NCI-H526 (cell line): ENCODE results near the gene PGPEP1.
"Not testable (repeated sequence)": the region's sequence is repeated elsewhere in the genome, so short reads cannot be mapped to it uniquely, and the experiment has no call there.

ENCODE experiments used
- DNase-seq, 2 experiments: peaks; one replicate each; lab custom pipeline; 2025; lab: John Stamatoyannopoulos, UW

The PGPEP1 gene

DNA sequence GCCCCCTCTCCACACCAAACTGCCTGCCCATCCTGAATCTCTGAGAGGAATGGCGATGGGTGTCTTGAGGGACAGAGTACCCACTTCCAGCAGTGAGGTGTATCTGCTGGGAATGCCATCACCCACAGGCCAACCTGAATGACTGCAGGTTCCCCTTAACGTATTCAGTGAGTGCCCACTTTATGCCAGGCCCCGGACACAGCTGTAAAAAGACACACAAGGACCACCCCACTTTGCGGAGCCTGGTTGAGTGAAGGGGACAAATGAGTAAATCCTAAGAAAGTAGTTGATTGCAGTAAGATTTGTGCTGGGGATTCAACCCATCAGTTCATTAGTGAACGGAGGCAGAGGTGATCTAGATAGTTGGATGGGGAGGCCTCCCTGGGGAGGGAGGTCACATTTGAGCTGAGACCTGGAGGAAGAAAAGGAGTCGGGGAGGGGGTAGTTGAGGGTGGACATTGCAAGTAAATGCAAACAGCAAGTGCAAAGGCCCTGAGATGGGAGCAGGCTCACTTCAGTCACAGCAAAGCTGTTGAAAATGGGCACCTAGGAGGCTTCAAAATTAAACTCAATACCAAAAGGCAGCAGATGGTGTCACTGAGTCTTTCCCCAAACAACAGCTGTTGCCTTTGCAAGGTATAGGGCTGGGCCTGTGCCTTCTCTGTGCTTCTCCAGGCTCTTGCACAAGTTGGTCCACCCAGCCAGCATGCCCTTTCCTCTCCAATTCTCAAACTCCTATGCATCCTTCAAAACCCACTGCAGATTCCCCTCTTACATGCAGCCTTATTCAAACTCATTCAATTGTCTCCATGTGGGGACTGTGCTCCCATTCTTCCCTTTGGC, 49.9 kb downstream of the PGPEP1 start:
- DNase-seq = no peak

DNA sequence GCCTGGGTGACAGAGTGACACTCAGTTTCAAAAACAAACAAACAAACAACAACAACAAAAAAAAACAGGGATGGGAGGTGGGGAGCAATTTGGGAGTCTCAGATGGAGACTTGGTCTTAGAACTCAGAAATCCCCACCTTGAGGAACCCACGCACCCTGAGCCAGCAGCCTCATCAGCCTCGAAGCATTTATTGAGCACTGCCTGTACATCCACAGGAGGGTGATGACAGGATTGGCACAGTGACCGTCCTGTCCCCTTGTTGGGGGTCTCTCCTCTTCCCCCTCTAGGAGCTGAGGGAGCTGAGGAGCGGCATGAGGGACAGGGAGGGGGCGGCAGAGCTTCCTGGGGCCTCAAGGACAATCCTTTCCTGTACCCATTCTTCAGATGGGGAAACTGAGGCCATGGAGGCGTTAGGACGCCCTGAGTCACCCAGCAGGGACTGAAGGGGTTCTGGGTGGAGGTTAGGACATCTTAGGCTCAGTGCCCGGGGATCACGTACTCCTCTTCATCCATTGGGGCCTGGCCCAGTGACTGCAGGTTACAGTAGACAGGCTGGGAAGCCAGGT, 51.2 kb downstream of the PGPEP1 start:
- DNase-seq = no peak

DNA sequence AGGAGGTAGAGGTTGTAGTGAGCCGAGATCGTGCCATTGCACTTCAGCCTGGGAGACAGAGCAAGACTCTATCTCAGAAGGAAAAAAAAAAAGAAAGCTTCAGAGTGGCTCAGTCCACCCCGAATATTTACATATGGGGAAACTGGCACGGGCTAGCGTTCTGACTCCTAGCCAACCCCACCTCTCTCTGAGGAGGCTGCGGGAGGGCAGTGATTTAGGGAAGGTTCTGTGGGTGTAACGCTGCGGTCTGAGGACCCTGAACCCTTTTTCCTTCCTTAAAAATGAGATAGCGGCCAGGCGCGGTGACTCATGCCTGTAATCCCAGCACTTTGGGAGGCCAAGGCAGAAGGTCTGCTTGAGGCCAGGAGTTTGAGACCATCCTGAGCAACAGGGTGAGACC, 52.0 kb downstream of the PGPEP1 start:
- no peak for DNase-seq

DNA sequence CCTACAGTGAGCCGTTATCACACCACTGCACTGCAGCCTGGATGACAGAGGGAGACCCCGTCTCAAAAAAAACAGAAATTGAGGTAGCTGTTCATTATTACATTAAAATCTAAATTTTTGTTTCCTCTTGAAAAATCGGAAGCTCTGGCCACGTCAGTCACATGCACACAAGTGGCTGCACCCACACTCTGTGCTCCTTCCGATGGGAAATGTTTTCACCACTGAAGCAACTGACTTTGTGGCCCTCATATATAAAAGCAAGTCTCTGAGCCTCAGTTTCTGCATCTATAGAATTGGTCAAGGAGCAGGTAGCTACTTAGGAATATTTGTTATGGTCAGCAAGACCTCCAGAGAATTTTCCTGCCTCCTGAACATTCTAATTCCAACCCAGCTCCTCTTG, 52.5 kb downstream of the PGPEP1 start:
- DNase-seq = no peak

DNA sequence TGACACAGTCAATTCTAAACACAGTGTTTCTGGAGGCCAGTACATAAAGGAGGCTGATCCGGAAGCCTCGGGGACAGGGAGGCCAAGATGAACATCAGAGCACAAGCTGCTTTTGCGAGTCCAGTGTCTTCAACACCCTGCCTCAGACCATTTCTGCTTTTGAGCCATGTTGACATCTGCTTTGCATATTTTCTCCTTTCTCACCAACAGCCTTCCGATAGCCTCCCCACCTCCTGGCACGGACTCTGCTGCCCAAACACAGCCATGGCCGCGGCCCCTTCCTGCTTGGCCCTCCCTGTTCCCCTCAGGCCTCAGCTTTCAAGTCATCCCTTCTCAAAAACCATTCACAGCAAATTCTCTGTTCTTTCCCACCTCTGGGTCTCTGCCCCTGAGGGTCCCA, 53.4 kb downstream of the PGPEP1 start:
- DNase-seq = peak in 1 of 2 experiments; percentile 34

DNA sequence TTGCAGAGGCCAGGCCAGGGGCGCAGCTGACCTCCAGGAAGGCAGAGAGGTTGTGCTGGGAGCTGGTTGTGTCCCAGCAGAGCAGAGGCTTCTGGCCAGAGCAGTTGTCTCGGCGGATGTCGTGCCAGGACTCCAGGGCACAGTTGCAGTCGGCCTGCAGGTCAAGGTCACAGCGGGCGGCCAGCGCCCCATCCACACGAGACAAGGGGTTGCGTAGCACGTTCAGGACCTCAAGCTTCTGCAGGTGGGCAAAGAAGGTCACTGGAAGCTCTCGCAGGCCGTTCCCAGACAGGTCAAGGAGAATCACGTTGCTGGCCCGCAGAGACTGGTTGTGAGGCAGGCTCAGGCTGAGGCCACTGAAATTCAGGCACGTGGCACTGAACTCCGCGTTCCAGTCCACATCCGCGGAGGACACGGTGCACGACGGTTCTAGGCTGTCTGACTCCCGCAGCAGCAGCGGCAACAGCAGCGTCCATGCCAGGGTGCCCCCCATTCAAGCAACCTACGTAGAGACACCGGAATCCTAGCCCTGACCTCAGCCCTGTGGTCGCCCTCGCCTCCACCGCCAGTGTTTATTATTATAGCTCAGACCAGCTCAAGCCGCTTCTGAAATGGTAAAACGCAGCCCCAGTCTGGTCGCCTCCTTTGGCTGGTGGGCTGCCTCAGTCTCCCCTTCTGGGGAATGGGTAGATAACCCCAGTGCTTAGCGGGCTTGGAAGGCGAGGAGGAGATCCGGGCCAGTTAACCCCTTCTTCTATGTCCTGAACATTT, 56.3 kb downstream of the PGPEP1 start:
- DNase-seq = no peak

DNA sequence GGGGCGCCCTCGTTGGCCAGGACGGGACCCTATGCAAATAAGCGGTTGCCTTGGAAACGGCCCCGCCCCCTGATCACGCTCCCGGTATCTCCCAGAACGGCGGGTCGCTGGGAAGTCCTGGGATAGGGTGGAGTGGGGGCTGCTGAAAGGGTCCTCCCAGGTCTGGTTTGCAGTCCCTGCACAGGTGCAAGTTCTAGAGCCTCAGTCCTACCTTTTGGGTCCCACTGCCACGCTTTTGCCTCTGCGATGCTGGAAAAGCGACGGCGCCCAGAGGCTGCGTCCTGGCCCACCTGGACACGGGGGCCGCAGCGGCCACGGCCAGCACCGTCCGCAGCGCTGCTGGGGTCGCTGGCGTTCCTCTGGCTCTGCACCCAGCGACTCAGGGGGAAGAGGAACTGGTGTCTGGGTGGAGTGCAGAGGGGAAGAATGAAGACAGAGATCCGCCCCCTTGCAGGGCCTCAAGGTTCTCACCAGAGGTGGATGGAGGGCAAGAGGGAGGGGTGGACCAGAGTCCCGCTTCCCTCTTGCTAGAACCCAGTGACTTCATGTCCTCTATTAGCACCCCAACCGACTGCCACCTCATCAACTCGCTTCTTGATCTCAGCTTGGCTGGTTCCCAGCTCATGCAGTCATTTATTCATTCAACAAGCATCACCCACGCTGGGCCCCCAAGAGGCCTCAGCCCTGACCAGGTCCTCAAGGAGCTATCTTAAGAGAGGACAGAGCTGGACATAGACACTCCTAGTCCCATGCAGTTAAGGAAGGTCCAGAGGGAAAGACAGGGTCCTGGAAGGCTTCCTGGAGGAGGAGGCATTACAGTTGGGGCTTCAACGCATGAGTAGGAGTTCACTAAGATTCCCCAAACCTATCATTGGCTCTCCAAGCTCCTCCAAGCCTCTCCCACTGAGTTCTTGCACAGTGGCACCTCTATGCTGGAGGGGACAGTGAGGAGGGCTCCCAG, 57.1 kb downstream of the PGPEP1 start, which contains the start of gene LRRC25:
Gene LRRC25 (minus strand): TSS at position 381 of the 961 bp plus-strand sequence. CDS start 659 bp downstream, outside the sequence.
- peak in 1 of 2 experiments; percentile 43 for DNase-seq

DNA sequence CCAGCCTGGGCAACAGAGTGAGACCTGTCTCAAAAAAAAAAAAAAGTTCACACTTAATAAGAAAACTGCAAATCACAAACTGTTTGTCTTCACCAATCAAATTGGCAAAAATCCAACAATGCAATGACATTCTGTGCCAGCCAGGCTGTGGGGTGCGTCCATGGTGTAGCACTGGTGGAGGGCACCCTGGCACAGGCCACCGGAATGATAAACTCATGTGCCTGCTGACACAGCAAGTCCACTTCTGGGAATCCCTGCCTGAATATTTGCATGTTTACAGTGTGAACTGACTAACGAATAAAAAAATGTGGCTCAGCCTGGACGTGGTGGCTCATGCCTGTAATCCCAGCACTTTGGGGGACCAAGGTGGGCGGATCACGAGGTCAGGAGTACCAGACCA, 58.6 kb downstream of the PGPEP1 start:
- peak in 1 of 2 experiments; percentile 46 for DNase-seq

DNA sequence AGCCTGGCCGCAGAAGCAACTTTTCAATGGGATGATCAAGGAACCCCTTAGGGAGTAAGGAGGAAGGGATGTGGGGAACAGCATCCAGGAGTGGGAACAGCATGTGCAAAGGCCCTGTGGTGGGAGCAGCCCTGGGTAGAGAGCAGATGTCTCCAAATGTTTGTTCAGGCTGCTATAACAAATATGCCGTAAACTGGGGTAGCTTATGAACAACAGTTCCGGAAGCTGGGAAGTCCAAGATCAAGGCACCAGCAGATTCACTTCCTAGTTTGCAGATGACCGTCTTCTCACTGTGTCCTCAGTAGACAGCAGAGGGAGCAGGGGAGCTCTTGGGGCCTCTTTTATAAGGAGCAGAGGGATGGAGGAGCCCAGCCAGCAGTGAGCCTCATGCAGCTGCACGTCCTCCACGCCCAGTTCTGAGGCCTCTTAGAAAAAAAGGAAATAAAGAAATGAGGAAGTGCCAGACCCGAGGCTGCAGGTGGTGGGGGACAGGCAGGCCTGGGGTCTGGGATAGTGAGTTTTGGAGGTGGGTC, 61.2 kb downstream of the PGPEP1 start:
- DNase-seq = peak in 1 of 2 experiments; percentile 15

DNA sequence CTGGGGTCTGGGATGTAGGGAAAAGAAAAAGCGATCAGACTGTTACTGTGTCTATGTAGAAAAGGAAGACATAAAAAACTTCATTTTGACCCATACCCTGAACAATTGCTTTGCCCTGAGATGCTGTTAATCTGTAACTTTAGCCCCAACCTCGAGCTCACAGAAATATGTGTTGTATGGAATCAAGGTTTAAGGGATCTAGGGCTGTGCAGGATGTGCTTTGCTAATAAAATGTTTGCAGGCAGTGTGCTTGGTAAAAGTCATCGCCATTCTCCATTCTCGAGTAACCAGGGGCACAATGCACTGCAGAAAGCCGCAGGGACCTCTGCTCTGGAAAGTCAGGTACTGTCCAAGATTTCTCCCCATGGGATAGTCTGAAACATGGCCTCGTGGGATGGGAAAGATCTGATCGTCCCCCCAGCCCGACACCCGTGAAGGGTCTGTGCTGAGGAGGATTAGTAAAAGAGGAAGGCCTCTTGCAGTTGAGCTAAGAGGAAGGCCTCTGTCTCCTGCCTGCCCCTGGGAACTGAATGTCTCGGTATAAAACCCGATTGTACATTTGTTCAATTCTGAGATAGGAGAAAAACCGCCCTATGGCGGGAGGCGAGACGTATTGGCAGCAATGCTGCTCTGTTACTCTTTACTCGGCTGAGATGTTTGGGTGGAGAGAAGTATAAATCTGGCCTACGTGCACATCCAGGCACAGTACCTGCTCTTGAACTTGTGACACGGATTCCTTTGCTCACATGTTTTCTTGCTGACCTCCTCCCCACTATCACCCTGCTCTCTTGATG, 62.3 kb downstream of the PGPEP1 start:
- not testable (repeated sequence) for DNase-seq

DNA sequence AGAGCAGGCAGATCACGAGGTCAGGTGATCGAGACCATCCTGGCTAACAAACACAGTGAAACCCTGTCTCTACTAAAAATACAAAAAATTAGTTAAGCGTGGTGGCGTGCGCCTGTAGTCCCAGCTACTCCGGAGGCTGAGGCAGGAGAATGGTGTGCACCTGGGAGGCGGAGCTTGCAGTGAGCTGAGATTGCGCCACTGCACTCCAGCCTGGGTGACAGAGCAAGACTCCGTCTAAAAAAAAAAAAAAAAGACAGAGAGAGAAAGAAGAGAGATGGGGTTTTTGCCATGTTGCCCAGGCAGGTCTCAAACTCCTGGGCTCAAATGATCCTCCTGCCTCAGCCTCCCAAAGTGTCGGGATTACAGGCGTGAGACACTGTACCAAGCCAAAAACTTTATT, 65.4 kb downstream of the PGPEP1 start:
- DNase-seq = not testable (repeated sequence)

DNA sequence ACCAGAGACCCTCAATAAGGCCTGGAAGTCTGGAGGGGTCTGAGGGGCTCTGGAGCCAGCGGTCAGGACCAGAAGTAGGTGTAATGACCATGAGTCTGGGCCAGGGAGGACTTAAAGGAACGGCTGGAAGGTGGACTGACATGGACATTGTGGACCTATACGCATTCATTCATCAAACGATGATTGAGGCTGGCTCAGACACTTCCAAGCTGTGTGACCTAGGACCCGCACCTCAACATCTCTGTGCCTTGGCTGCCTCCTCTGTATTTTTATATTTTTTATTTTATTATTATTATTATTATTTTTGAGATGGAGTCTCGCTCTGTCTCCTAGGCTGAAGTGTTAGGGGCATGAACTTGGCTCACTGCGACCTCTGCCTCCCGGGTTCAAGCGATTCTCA, 66.4 kb downstream of the PGPEP1 start:
- DNase-seq = no peak

DNA sequence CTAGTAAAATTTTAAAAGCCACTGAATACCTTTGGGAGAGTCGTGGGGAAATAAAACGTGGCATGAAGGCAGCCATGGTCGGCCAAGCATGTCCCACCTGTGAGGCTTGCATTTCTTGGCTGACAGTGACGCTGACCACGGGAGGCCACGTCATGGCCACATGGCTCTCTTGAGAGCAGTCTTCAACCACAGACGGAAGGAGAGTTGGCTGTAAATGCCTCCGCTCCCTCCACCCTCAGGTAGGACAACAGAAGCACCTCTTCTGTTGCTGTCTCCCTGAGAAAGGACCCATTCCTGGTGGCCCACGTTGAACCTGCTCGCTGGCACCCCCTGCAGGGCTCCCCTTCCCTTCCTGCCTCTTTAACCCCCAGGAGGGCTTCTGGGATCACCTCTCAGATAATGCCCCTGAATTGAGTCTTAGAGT, 67.7 kb downstream of the PGPEP1 start:
- DNase-seq = peak in 1 of 2 experiments; percentile 39

DNA sequence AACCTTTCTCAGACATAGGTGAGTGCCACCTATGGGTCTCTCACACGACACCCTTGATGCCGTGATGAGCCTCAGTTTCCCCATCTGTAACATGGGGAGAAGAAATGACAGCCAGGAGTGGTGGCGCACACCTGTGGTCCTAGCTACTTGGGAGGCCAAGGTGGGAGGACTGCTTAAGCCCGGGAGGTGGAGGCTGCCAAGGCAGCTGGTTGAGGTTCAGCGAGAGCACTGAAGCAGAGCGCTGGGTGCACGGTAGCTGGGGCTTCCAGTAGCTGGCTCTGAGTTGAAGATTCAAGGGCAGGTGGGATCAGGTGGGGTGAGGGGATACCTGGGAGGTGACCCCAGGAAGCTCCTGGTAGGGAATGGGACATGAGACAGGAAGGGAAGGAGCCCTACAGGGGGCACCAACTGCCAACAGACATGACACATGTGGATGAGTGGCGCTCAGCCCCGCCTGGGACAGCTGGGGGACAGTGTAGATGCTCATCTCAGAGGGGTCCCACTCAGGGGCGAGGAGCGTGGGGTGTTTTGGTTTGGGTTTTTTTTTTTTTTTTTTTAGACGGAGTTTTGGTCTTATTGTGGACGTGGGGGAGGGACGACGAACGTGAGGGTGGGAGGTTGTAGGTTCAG, 72.3 kb downstream of the PGPEP1 start:
- DNase-seq = no peak

DNA sequence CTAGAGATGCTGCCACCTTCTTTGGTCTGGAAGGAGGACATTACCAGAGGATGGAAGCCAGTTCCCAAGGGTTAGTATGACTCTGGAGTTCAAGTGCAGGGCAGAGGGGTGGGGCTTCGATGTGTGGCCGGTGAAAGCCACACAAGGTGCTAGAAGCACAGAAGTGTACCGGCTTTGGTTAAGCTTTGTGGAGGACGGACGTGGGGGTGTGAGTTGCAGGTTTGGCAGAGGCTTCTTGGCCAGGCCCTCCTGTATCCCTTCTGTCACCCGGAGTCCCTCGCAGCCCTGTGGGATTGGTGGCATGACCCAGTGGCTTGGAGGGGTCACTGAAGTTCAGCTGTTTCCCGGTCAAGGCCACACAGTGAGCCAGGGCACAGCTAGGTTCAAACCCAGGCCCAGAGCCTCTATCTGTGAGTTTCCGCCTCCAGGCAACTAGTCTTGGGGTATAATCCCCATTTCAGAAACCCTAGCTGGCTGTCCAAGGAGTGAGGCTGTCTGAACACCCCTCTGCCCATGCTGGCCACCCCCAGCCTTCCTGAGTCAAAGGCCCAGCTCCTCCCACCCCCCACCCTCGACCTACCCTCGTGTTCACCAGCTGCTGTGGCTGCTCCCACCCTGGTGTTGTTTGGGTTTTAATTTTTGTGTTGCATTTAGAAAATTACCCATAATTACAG, 74.2 kb downstream of the PGPEP1 start:
- DNase-seq = no peak

DNA sequence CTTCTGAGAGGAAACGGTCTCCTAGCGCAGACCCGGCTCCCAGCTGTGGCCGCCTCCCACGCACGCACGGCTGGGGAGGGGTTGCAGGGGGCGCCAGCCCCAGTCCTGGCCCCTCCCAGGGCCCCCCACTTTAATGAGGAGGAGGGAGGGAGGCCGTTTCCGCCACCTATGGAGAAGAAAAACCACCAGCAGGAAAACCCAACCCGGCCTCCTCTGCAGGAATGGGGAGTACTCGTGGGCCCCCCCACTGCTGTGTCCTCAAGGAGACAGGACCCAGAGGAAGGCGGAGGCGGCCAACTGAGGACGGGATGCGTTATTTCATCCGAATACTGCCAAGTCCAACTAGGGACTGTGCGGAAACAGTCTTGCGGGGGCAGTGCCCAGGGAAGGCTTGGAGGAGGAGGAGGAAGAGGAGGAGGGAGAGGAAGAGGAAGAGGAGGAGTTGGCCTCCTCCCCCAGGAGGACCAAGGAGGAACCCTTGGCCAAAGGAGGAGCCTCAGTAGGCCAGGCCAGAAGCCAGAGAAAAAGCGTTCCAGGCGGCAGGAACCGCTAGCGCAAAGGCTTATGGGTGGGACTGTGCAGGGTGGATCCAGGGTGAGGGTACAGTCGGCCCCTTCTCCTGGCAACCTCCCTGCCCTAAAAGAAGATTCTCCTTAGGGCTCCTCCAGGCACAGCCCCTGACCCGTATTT, 74.9 kb downstream of the PGPEP1 start:
- no peak for DNase-seq

DNA sequence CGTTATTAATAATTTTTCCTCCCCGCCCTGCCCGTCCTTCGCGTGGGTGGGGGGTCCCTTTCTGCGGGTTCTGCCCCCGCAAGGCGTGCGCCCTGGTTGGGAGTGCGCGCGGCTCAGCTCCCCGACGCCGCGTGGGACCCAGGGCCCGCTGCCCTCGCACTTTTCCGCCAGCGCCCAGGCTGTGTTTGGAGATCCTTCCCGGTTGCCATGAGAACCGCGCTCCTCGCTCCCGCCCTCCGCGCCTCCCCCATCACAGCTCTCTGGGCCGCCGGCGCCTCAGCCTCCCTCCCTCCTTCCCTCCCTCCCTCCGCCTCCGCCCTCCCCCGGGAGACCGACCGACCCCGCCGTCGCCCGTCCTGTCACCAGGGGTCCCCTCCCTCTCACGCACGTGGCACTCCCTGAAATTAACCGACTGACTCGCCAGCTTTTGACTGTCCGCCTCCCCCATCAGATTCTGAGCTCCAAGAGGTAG, 76.4 kb downstream of the PGPEP1 start:
- peak in 1 of 2 experiments; percentile 68 for DNase-seq

DNA sequence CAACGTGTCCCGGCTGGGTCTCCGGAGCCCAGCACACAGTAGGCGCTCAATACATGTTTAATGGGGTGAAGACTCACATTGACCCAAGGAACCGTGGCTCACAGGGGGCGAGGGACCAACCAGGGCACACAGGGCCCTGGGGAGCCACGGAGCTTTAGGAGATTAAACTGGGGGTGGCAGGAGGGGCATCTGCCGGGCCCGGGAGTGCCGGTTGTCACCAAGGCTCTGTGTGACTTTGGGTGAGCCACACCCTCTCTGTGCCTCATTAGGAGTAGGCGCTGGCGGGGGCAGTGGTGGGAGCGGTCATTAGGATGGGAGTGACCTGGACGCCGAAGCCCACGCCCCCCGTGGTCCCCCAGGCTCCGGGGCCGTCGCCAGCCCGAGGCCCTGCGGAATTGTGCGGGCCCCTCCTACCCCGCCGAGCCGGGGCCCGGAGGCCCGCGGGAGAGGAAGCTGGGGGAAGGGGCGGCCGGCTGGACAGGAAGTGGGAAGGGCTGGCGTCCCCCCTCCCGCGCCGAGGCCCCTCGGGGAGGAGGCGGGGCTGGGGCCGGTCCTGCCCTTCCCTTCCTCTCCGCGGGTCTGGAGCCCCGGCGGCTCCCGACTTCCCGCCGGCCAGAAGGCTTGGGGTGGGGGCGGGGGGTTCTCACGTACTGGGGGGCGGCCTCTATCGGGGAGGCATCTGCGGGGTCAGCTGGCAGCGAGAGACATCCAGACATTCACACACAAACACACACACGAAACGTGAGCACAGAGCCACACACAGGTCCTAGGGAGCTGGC, 77.0 kb downstream of the PGPEP1 start:
- peak in 1 of 2 experiments; percentile 37 for DNase-seq
